H1 (cell line): Measurements from ENCODE around the gene KRT81.

Experiments
- ATF3 ChIP-seq: IDR thresholded peaks from 2 replicates; pipeline ENCODE4 v1.6.1; 2011; ENCODE audit warnings: low read depth, mild to moderate bottlenecking, low read length; ENCODE audit not compliant: insufficient read depth
- CBX8 ChIP-seq: fragments of 300-800, 300-1000 bp; sonication (generic); IDR thresholded peaks from 2 replicates; pipeline ENCODE4 v1.7.1; 2016; ENCODE audit warnings: low read depth, low read length, borderline replicate concordance
- CTCF ChIP-seq, 3 experiments: IDR thresholded peaks; 1 replicate in 2 of 3; 2 replicates in 1 of 3; pipeline versions ENCODE4 v1.5.1 to v1.6.1; 2011; ENCODE audit warnings: low read length in 3 of 3, mild to moderate bottlenecking in 3 of 3, inconsistent platforms in 2 of 3, low read depth in 1 of 3, moderate library complexity in 1 of 3; ENCODE audit not compliant: insufficient read depth in 1 of 3; ENCODE audit errors: control extremely low read depth in 1 of 3
- EP300 ChIP-seq, 2 experiments: IDR thresholded peaks; 1 replicate in 1 of 2; 2 replicates in 1 of 2; pipeline ENCODE4 v1.6.1; 2011 to 2012; ENCODE audit warnings: low read depth in 2 of 2, low read length in 2 of 2, mild to moderate bottlenecking in 2 of 2, borderline replicate concordance in 1 of 2, inconsistent platforms in 1 of 2, moderate library complexity in 1 of 2
- EZH2 ChIP-seq: fragments of 200-600 bp; sonication (generic); IDR thresholded peaks from 2 replicates; pipeline ENCODE4 v1.7.1; 2012; ENCODE audit warnings: low read depth, mild to moderate bottlenecking, moderate library complexity, low read length, inconsistent platforms; ENCODE audit not compliant: severe bottlenecking
- PHF8 ChIP-seq: fragments of 200-600 bp; sonication (generic); conservative IDR thresholded peaks from 2 replicates; pipeline ENCODE4 v1.7.1; 2012; ENCODE audit warnings: low read depth, mild to moderate bottlenecking, inconsistent platforms, low read length, moderate library complexity

- TF ChIP-seq ATF3 (no peak), CTCF (IDR thresholded peaks at IDR 0.05; ENCODE audit: control extremely low read depth in 1 of 3, insufficient read depth in 1 of 3, low read depth in 1 of 3, low read length in 3 of 3) (peak in 2 of 3 experiments; percentile 23 to 40; a peak in 3 of 4 replicates), EZH2 (peak; percentile 55), CBX8 (no peak), PHF8 (no peak), EP300 (IDR thresholded peaks at IDR 0.05; ENCODE audit: borderline replicate concordance in 1 of 2, low read depth in 2 of 2, low read length in 2 of 2) (no peak)
Measured at GRCh38 chr12:52250048-52250990, 41.0 kb downstream of the KRT81 start.
